SK-N-MC (cell line): Measurements from ENCODE around the gene ARIH2.

Source experiments
- EZH2 ChIP-seq: fragments of 200-600 bp; sonication (generic); IDR thresholded peaks from one replicate; pipeline ENCODE4 v1.6.1; 2017; ENCODE audit warnings: antibody characterized with exemption
- POLR2AphosphoS5 ChIP-seq: IDR thresholded peaks from 2 replicates; pipeline ENCODE4 v1.6.1; 2012; ENCODE audit warnings: mild to moderate bottlenecking, low read depth, low read length, borderline replicate concordance

DNA sequence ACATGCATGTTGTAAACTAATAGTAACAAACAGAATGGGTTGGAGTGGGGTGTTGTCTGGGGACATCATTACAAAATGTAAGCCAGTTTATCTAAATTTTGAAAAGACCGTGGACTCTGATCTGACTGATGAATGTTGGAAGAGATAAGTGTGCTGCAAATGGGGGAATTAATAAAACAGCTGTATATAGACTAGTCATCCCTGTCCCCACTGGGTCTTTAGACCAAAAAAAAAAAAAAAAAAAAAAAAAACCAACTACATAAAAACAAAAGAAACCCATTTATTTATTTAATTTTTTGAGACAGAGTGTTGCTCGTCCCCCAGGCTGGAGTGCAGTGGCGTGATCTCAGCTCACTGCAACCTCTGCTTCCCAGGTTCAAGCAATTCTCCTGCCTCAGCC is 20.0 kb downstream of the ARIH2 start:
- TF ChIP-seq EZH2 (no peak), POLR2AphosphoS5 (no peak)
